ENCODE results near the gene FAM236B.
"Not testable (repeated sequence)": the region's sequence is repeated elsewhere in the genome, so short reads cannot be mapped to it uniquely, and the experiment has no call there.

- TF ChIP-seq CTCF (conservative IDR thresholded peaks at IDR 0.05; ENCODE audit: low read length); EZH2phosphoT487 (IDR thresholded peaks at IDR 0.05; ENCODE audit: borderline replicate concordance, low read depth, low read length): not testable (repeated sequence)
Observed at GRCh38 chrX:72776653-72777466, 5.6 kb downstream of the FAM236B start, which contains the start of gene DMRTC1B.
